Right lobe of liver (tissue), 6 donors: ENCODE results near the gene GFI1B. TPM values are rescaled to one million over a fixed set of nuclear protein-coding genes. Genes with fewer than 3 reads are reported as not detected.

Source experiments
- ATAC-seq, 4 donors: fragments of 200-7000 bp; cut with Tn5 transposase; one replicate each; pipeline ENCODE4 v1.9.1; 2020; ENCODE audit warnings: mild to moderate bottlenecking in 4 of 4, moderate library complexity in 4 of 4
- DNase-seq, 3 donors: peaks; one replicate each; pipeline ENCODE4 v3.0.0-alpha.2; 2020
- H3K27ac ChIP-seq, 3 donors: fragments of 200-600 bp; one replicate each; pipeline ENCODE4 v1.8.0; 2022
- H3K27me3 ChIP-seq, 2 donors: fragments of 200-600 bp; one replicate each; pipeline ENCODE4 v1.8.0; 2022
- H3K36me3 ChIP-seq, 4 donors: fragments of 200-600 bp; sonication (generic) in 1 of 4; one replicate each; pipeline versions ENCODE4 v1.5.1 to v1.8.0; 2017 to 2022; ENCODE audit warnings: control low read depth in 1 of 4
- H3K4me1 ChIP-seq, 4 donors: fragments of 200-600 bp; sonication (generic) in 1 of 4; one replicate each; pipeline versions ENCODE4 v1.5.1 to v1.8.0; 2017 to 2022; ENCODE audit warnings: control low read depth in 1 of 4
- H3K4me3 ChIP-seq, 3 donors: fragments of 200-600 bp; one replicate each; pipeline ENCODE4 v1.8.0; 2022
- H3K9me3 ChIP-seq, 4 donors: fragments of 200-600 bp; sonication (generic) in 1 of 4; one replicate each; pipeline versions ENCODE4 v1.5.1 to v1.8.0; 2017 to 2022; ENCODE audit warnings: control low read depth in 1 of 4
- CTCF ChIP-seq, 4 donors: fragments of 200-600 bp in 3 of 4; fragments of 450-650 bp in 1 of 4; IDR thresholded peaks; one replicate each; pipeline versions ENCODE4 v1.5.1 to v1.8.0; 2016 to 2022; ENCODE audit warnings: antibody characterized with exemption in 4 of 4, mild to moderate bottlenecking in 2 of 4
- POLR2A ChIP-seq: fragments of 450-650 bp; IDR thresholded peaks from one replicate; pipeline ENCODE4 v1.6.1; 2017; ENCODE audit warnings: antibody characterized with exemption, mild to moderate bottlenecking
- WGBS: methylation state at CpG from one replicate; pipeline ENCODE4 v1.1.6; 2018; ENCODE audit warnings: low coverage, low lambda C conversion rate; ENCODE audit not compliant: insufficient coverage; ENCODE audit errors: missing lambda C conversion rate; 5-methylcytosine and 5-hydroxymethylcytosine counted together
- intact Hi-C, 2 donors: fragments of 100-400 bp; cut with DNase I; formaldehyde crosslinking; loops; one replicate each; pipeline versions ENCODE4 v1.11.2 to v1.14.1; 2022
- total RNA-seq, 6 experiments: library from RNA; depleted of rRNA in 2 of 6; stranded (reverse); fragments of >200 nt in 2 of 6; fragmentation: NEBNext Ultra II Directional in 3 of 6; extraction: Animal tissue kit (Norgen Biotek cat#: 25700) in 3 of 6; gene quantifications; one replicate each; pipeline versions ENCODE4 v1.1.0 to v1.2.4, GENCODE V29; 2016 to 2023
- donor health status: DM: no; HTN: yes; CAD: no.
- donor health status: DM: no; HTN: no; CAD: no.
- donor health status: DM: no; HTN: no; CAD: no.
- donor health status: DM: no; HTN: yes; CAD: no.
- donor health status: DM: no; HTN: yes; CAD: no.

GFI1B gene
- total RNA-seq, 6 experiments from 2014 or later: 0.24 to 0.64 (median 0.39) TPM; not detected in 3

DNA sequence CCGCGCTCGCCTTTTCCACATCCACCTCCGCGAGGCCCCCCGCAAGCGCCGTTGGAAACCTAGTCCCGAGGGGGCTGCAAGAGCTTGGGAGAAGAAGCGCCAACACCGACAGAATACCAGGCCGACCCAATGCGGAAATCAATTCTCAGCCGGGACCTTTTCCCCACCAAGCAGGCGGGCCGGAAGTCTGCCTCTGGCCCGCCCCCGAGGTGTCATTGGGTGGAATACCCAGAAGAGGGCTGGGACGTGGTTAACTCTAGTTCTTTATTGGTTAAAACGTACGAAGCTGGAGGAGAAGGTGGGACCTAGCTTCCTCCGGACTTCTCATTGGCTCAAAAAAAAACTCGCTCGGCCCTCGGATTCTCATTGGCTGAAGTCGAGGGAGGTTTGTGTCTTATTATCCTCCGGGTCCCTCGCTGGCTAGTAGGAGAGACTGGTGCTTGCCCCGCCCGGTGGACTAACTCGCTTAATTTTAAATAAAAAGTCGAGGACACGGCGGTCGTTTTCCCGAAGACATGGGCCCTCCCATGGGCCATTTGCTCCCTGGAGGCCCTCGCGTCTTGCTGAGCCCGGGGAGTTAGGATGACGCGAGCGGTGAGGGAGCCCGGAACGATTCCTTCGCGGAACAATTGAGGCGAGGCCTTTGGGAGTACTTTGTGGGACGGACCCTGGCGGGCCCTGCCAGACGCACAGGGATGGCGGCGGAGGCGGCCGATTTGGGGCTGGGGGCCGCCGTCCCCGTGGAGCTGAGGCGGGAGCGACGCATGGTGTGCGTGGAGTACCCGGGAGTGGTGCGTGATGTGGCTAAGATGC lies 52.0 kb downstream of the GFI1B start, which contains the start of gene GTF3C5:
GTF3C5 (plus strand) TSS at position 681 of the 813 bp plus-strand sequence; CDS start at position 696, 15 bp downstream.
- Histone ChIP-seq H3K4me3 (peak within 1 kb of the TSS; percentile 83 to 97 (median 97)), H3K4me1 (peaks cover 0 to 13% (median 5%) of the 10 kb centered on the region in 4 donors), H3K27me3 (no peaks in the 10 kb centered on the region), H3K36me3 (no peaks in the 10 kb centered on the region), H3K9me3 (no peaks in the 10 kb centered on the region), H3K27ac (peak within 1 kb of the TSS; percentile 70 to 89 (median 78))
- intact Hi-C loops: no loop called here
- DNase-seq (peak; percentile 92 to 94 (median 93)), ATAC-seq (peak; percentile 98 to 99 (median 98))
- TF ChIP-seq POLR2A: peak; percentile 60
- peak in 1 of 4 donors; percentile 25 for TF ChIP-seq CTCF (IDR thresholded peaks at IDR 0.05)
- under 1% methylated on average over 38 of the region's 63 CpGs for WGBS

- H3K4me1 ChIP-seq: peaks cover 0 to 13% (median 5%) of the 10 kb centered on the region in 4 donors
- peak overlapping the region; percentile 83 to 97 (median 97) for H3K4me3 ChIP-seq
- ATAC-seq (no peak), DNase-seq (no peak)
- H3K36me3 ChIP-seq: no peaks in the 10 kb centered on the region
- H3K27ac ChIP-seq: peak overlapping the region; percentile 66 to 89 (median 78)
- intact Hi-C loops: no loop called here
- no peaks in the 10 kb centered on the region for H3K27me3 ChIP-seq
- WGBS: 0% methylated on average over 16 of the region's 16 CpGs
- TF ChIP-seq CTCF (IDR thresholded peaks at IDR 0.05) (no peak), POLR2A (no peak)
- no peaks in the 10 kb centered on the region for H3K9me3 ChIP-seq
Measured at GRCh38 chr9:133031130-133031422, 52.6 kb downstream of the GFI1B start.

GRCh38 chr9:133031496-133031911 lies 53.0 kb downstream of the GFI1B start:
- Histone ChIP-seq H3K27ac (peak overlapping the region in 1 of 3 donors; percentile 89), H3K4me3 (peak overlapping the region; percentile 83 to 97 (median 97)), H3K27me3 (no peaks in the 10 kb centered on the region), H3K36me3 (no peaks in the 10 kb centered on the region), H3K4me1 (peaks cover 0 to 13% (median 5%) of the 10 kb centered on the region in 4 donors), H3K9me3 (no peaks in the 10 kb centered on the region)
- DNase-seq: no peak
- ATAC-seq: no peak
- WGBS: 64% methylated on average over 8 of the region's 10 CpGs
- intact Hi-C loops: no loop called here
- TF ChIP-seq POLR2A (no peak), CTCF (IDR thresholded peaks at IDR 0.05) (no peak)

- Histone ChIP-seq H3K27ac (no peak overlapping the region), H3K4me3 (no peak overlapping the region), H3K27me3 (no peaks in the 10 kb centered on the region), H3K36me3 (no peaks in the 10 kb centered on the region), H3K4me1 (peaks cover 0 to 13% (median 5%) of the 10 kb centered on the region in 4 donors), H3K9me3 (no peaks in the 10 kb centered on the region)
- ATAC-seq (no peak), DNase-seq (no peak)
- WGBS: 97% methylated on average over 10 of the region's 10 CpGs
- intact Hi-C loops: no loop called here
- TF ChIP-seq CTCF (IDR thresholded peaks at IDR 0.05): no peak
- TF ChIP-seq POLR2A: no peak
Measured at GRCh38 chr9:133032171-133032570, 53.7 kb downstream of the GFI1B start.
